A673 (cell line): Measurements from ENCODE around the gene TTC24.

Source experiments
- CTCF ChIP-seq: fragments of 300-800, 200-600 bp; sonication (generic); conservative IDR thresholded peaks from 2 replicates; pipeline ENCODE4 v1.5.1; 2017; ENCODE audit warnings: low read depth, mild to moderate bottlenecking, antibody characterized with exemption, low read length, moderate library complexity, mixed read lengths
- EZH2 ChIP-seq: fragments of 200-600 bp; sonication (generic); IDR thresholded peaks from 2 replicates; pipeline ENCODE4 v1.6.1; 2017; ENCODE audit warnings: borderline replicate concordance, low read depth, mild to moderate bottlenecking, mixed read lengths, antibody characterized with exemption, low read length; ENCODE audit not compliant: poor library complexity, severe bottlenecking

DNA sequence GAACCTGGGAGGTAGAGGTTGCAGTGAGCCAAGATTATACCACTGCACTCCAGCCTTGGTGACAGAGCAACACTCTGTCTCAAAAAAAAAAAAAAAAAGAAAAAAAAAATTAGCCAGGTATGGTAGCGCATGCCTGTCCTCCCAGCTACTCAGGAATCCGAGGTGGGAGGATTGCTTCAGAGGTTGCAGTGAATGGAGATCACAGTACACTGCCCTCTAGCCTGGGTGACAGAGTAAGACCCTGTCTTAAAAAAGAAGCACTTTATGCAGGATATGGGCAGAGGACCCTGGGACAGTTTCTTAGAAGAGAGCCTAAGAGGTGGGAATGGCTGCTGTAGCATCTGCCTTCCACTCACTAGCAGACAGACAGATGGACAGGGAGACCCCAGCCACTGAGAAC lies 30.1 kb upstream of the TTC24 start:
- TF ChIP-seq CTCF (no peak), EZH2 (no peak)
